HG03460 (cell line): ENCODE measurements around the gene NTNG1.

Experiments used
- ATAC-seq: cut with Tn5 transposase; IDR thresholded peaks from one replicate; pipeline ENCODE4 v1.9.1; 2021; ENCODE audit not compliant: unreplicated experiment

NTNG1 gene

DNA sequence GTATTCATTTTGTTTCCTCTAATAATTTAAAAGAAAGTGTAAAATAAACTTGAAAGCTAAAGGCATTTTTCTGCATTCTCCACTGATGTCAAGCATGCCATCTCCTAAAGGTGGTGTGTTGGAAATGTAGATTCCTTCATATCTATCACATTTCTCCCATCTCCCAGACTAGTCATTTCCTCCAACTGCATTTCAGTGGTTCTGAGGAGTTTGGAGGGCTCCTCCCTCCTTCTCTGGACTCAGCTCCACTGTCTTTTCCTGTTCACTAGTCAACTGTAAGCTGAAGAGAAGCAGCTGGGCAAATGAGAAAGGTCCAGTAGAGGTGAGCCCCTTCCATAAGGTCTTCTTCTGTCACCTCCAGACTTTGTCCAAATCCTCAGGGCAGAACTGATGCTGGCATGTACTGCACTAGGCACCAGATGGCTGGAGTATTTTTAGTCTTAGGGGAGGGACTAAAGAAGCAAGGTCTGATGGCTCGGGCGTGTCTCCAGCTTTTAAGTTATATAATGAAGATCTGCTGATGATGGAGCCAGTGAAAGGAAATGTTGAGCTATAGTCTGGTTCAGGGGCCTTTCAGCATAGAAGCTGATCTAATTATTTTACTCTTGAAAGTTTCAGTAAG lies 186.1 kb downstream of the NTNG1 start:
- no peak for ATAC-seq

DNA sequence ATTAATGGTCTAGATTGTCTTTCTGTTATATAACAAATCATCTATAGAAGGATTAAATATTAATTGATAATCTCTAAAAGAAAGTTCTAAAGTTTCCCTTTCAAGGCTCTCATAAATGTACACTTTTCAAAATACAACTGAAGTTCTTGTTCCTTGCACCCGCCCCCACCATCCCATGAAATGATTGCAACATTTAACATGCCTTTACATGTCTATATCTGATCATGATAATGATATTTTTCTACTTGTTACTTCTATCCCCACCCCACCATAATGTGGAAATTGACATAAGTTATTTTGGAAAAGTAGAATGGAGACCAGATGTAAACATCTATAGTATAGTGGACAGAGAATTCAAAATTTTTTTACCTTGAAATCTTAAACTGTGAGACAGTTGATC lies 186.6 kb downstream of the NTNG1 start:
- no peak for ATAC-seq

DNA sequence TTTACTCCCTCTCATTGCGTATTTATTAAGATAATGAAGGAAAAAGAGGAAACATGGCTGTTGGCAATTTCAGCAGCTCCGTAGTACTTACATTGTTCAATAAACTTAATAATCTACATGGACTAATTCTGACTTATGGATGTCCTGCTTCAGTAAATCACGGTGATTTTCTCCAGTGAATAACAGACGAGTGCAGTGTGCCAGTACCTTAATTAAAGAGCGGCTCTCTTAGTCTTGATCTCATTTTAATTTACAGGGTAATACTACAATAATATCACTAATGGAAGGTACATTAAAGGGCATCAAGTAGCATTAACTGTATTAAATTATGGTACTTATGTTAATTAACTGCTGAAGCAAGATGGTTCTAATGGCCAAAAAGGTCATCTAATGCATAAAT lies 187.2 kb downstream of the NTNG1 start:
- ATAC-seq, result no peak

DNA sequence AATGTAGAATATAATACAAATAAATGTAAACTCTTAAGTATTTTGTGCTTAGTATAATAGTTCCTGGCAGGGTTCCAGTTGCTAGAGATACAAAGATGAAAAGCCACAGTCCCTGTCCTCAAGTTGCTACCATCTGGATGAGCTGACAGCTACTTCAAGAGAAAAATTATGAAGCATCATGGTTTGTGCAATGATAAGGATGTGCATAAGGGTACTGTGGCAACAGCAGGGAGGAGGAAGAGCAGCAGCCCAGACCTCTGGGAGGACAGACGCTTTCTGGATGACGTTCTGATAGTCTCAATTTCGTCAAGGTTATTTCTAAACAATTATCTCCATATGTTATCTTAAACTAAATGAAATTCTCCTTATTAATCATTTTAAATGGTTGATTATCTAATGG lies 198.9 kb downstream of the NTNG1 start:
- ATAC-seq, result no peak

DNA sequence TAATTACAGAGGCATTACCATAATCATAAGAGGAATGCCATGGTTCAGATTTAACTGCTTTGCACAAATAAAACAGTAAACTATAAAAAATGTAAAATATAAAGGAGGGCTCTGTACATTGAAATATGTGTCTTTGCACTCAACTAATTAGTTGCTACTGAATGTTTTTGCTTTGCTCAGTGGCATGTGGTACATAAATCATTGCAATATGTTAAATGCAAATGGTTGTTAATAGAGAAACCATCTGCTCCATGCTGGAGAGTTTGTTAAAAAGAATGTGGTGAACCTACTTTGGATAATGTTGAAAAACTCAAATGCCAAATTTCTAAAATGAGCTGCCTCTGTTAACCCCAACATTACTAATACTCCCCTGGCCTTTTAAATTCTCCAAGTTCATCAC lies 201.5 kb downstream of the NTNG1 start:
- ATAC-seq, result no peak

DNA sequence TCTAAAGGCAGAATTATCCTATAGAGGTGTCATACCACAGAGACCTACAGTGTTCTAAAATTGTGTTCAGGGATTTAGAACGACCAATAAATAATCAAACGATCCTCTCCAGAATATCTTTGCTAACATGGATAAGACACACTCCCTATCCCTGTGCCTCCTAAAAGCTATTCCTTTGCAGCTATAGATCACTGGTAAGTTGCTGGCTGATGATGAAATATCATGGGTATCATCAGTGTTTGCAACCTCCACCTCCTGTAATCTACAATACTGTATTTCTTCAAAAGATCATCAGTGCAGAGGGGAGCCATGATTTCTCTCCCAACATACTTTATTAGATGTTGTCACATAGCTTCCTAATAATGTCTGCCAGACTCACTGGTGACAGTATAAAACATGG lies 201.9 kb downstream of the NTNG1 start:
- no peak for ATAC-seq

DNA sequence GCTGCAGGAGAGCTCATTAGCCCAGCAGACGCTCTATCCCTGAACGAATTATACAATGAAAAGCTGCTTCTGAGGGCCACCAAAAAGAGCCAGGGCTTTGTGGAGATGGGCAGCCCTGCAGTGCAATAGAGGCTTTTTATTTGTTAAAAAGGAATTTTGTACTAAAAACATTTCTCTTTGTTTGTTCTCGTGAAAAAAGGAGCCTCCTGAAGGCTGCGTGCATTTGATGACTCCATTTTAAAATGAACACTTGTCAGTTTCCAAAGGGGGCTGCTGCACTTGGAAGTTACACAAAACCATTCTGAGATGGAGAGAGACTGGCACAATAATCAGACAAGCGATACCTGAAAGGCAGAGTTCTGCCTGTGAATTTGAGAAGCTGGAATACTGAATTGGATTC lies 202.8 kb downstream of the NTNG1 start:
- no peak for ATAC-seq

DNA sequence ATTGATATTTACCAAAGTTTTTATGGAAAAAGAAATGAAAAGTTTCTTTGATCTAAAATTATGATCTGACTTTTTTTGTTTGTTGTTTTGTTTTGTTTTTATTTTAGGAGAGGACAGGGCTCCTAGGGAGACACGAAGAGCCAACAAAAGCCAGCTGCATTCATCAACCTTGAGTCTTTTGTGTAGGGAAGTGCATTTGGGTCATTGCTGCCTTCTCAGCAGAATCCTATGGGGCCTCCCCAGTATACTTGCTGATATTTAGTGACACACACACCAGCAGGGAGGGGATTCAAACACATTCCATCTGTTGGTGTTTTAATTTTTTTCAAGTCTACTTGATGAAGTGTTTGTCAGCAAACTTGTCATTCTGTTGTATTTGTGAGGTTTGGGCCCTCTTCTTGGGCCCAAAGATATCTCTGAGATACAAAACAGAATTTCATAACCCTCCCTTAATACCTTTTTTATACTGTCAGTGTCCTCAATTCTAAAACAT lies 203.5 kb downstream of the NTNG1 start:
- ATAC-seq, result no peak

DNA sequence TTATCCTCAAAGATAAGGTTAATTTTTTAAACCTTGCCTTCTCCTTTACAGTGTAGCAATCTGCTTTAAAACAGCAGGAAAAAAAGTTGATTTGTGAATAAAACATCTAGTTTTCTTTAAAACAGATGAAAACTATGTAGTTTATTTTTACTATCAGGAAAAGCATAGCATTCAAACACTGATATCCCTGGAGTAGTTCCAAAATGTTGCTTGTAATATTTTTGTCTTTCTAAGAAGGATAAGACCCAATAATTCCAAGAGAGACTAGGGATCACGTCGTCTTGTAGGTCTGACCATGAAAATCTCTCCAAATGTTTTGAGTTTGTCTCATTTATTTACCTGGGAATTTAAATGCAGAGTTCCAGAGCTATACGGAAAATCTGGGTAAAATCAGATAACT lies 204.0 kb downstream of the NTNG1 start:
- ATAC-seq, result no peak

DNA sequence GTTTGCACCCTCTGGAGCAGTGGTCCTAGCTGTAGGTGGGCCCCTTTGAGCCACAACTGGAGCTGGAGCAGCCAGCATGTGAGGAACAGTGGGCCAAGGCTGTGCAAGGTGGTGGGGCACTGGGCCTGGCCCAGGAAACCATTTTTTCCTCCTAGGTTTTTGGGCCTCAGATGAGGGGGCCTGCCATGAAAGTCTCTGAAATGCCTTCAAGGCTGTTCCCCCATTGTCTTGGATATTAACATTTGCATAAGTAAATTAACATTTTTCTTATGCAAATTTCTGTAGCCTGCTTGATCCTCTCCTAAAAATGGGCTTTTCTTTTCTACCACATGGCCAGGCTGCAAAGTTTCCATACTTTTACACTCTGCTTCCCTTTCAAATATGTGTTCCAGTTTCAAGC lies 212.0 kb downstream of the NTNG1 start:
- ATAC-seq, result no peak

DNA sequence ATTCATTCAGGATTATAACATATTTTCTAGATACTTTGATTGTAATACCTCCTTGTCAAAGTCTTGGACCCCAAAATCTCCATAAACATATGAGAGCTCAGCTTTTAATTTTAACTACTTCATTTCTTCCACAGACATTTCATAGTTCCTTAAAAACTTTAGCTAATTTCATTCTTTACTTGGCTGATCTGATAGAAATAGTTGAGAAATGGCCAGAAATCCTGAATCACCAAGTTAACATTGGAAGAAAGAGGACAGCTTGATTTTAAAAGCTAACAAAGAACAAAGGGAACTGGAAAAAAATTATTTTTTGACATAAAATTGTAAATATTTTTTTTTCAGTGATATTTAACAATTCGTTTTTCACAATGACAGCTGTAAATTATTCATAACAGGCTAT lies 216.5 kb downstream of the NTNG1 start:
- ATAC-seq, result no peak

DNA sequence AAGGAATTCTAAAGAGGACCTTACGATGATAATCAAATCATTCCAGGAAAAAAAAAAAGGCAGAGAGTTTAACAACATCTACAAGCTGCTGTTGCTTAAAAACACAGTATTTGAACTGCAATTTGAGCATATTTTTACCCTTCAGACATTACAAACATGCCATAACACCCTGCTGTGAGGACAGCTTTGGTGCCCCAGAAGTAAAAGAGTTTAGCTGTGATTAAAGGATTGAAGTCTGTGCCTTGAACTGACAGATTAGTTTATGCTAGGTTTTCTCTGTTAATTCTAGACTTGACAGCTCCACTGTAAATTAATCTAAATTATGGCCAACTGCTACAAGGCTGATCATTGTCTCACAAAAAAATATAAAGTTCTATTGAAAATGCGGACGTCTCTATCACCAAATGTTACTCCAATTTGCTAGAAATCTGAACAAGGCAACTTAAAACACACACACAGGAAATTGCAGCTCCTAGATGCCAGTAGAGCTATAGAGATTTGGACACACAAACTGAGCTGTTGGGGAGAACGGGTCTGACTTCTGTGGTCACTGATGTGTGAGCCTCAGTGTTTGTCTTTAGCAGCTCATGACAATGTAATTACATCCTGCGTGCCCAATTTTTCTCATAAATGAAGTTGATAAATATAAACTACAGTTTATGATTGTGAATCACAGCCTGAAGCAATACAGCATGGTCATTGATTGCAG lies 217.9 kb downstream of the NTNG1 start:
- no peak for ATAC-seq

DNA sequence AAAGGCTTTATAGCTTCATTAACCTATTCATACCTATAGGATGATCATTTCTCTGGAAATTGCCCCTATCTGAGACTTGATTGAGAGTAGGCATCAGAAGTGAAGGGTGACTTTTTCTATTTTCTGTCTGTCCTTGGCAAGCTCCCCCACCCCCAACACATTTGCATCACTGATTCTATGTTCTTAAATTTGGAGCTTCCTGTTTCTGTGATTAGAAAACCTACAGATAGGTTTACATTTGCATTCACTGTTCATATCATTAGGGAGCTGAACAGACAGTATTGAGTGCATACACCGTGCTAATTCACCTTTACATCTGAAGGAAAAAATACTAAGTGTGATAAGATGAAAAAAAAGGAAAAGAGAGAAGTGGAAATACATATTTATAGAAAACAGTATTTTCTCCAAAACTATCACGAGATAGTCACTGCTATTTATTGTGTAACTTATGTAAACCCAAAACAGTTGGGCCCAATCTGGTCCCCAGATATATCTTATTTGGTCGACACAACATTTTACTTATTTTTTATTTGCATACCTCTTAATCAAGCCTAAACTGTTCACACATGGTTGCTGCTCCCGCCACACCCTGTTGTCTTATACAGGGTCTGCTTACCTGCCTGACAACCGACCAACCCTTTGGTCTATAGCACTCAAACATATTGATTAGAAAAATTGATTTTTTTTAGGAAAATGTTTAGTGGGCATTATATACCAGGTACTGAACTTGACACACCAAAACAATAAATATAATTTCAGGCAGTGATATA lies 218.8 kb downstream of the NTNG1 start:
- ATAC-seq, result no peak

DNA sequence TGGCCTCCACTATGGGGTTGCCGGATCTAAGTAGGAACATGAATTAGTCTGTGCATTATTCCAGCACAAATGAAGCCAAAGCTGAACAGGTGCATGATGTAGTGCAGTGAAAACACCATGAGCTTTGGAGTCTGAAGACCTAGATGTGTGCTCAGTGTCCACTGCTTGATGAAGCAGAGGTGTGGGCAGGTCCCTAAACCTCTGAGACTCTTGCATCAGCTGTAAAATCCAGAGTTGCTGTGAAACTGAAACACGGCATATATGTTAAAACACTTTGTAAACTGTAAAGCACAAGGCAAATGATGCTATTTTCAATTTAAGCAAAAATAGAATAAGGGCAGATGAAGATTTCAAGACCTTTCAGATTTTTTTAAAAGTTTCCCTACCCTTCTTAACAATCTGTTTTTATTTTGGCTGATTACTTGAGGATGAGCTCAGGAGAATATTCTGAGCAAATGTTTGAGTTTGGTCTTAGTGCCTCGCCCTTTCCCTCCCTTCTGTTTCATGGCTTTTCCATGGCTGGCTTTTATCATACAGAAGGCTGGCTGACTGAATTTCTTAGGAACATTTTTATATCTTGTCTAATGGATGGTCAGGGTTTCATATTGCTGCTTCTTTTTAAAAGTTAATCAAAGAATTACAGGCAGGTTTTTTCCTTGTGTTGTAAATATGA lies 221.8 kb downstream of the NTNG1 start:
- no peak for ATAC-seq

DNA sequence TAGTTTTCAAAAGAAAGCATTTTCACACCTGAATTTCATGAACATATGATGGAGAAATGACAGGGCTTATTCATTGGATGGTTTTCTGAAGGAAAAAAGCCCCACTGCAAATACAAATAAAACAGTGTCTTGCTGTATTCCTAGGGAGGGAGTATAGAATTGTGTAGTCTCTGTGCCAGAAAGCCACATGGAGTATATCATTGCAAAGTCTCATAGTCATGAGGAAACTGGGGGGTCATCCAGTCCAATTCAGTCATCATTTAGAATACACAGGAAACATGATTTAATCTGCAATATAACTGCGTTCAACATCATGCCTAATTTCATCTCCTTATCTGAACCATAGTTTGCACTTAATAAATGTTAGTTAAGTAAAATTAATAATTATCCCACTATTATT lies 222.3 kb downstream of the NTNG1 start:
- no peak for ATAC-seq

DNA sequence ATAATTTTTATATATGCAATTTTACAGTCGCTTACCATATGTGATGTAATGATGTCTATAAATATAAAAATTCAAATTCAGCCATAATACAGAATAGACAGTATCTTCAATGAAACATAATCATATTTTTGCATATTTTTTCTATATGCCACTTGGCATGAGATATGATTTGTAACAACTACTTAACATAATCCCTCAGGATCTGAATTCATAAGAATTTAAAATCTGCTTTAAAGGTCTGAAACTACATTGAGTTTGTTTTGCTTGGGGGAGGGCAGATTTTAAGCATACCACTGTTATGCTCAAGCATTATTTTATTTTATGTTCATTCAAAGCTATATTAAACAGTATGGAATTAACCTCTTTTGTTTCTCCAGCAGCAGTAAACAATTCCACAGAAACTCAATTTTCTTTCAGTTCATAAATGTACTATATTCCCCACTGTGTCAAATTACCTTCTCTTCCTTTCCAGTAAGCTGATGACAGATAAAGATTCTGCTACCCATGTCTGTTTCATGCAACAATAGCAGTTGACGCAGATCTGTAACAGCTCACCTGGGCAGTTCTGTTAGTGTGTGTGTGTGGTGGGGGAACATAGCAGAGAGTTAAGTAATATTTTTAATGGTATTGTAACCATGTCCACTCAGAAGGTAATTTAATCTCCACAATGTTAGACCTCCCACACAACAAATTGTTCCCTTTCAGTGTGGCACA lies 224.8 kb downstream of the NTNG1 start:
- ATAC-seq, result no peak

DNA sequence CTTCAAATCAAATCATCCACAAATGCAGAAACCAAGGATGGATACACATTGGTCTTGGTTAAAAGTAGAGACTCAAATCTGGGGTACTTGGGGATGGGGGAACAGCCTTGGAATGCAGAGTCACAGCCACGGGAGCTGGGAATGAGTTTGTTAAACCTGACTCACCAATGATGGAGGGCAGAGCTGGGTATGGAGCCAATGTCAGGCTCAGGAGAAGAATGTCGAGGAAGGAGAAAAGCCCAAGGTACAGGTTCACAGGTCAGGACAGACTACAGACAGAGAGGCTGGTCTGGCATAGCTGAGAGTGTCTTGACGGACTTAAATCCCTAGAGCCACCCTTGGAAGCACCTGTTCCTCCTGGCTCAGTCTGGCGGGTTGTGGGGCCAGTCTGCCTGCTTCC lies 237.6 kb downstream of the NTNG1 start:
- ATAC-seq, result no peak

DNA sequence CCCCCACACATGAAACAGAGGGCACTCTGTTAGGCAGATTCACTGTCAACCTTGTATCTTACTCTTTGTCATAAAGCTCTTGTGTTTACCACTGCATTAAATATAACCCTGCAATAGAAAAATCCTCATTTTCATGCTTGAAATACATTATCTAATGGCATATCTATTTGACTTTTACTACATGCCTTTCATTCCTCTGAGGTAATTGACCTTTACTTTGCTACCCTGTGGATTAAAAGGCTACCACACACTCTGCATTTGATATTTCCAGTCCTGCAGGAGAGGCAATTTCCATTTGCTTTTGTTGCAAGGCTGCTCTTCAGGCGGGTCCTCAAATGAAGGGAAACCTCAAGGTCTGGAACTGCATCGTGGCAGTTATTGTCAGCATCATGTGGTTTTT lies 238.0 kb downstream of the NTNG1 start:
- ATAC-seq, result no peak

DNA sequence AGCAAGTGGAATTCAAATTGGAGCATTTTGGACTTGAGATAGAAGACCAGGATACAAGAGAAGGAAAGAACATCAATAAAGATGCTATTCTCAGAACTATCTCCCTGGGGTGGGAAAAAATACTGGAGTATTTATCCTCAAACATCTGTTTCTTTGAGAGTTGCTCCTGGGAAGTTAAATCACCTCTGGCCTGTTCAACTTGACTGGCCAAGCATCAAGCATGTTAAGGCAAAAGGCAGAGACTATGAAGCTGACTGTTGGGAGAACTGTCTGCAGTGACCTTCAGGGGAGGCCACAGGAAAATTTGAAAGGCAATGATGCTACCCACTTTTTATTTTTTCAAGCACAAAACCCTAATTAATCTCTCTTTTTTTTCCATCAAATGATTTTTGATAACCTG lies 239.0 kb downstream of the NTNG1 start:
- no peak for ATAC-seq

DNA sequence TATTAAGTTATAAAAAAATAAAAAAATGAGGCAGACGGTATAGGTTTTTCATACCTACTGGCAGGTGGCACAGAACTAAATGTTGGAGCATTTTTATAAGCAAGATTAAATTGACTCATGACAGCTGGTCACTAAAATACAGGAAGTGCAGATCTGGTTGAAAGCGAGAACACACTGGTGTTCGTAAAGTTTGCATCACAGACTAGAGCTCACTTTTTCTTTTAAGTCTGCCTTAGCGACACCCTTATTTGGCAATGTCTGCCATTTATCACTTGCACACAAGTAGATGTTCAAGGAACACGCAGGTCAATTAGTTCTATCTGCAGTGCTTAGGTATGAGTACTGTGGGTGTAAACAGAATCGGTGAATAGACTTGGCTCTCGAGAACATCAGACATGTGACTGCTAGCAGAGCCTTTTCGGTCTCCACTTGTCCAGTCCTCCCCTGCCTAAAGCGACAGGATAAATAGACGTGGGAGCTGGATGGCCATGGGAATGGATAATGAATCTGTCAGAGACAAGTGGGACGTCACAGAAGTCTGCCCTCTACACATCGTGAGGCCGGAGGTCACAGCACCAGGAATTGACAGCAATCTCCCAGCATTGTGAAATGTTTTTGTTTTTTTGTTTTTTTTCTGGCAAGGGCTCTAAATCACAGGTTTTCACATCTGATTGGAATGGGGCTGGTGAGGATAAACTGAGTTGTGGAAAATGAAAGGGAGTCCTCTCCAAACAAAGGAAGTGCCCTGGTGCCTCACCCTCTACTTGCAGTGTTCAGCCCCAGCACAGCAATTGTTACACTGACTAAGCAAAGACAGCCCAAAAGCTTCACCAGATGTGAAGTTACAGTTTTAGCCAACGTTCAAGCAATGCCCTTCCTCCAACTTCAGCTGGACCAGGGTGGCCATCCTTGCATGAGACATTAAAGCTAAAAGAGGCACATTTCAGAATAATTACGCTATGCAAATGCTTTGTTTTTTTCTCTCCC lies 248.9 kb downstream of the NTNG1 start:
- no peak for ATAC-seq
